Occipital lobe (tissue), 2 donors: ENCODE measurements around the gene ACSF2. TPM values are rescaled to one million over a fixed set of nuclear protein-coding genes. Genes with fewer than 3 reads are reported as not detected.

Source experiments
- DNase-seq: peaks from one replicate; lab custom pipeline; 2025; lab: John Stamatoyannopoulos, UW
- total RNA-seq: library from RNA; depleted of rRNA; stranded (reverse); fragments of >200 nt; gene quantifications from one replicate; pipeline ENCODE4 v1.2.3, GENCODE V29; 2014

Gene ACSF2
- total RNA-seq, 1 donor from 2014 or later: 1.9 TPM

DNA sequence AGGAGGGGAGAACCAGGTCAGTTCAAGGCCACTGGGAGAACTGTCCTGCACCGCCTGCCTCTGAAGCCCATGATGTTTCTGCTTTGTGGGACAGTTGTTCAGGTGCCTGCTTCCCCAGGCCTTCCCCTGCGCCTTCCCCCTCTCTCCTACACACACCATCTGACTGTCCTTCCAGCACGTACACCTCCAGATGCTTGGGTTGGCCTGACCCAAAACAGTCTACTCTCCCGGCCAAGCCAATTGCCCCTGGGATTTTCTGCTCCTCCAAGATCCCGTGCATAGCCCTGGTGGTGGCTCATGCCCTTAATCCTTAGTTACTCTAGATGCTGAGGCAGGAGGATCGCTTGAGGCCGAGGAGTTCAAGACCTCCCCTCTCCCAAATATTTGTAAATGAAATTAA lies 52.0 kb downstream of the ACSF2 start:
- DNase-seq: no peak

DNA sequence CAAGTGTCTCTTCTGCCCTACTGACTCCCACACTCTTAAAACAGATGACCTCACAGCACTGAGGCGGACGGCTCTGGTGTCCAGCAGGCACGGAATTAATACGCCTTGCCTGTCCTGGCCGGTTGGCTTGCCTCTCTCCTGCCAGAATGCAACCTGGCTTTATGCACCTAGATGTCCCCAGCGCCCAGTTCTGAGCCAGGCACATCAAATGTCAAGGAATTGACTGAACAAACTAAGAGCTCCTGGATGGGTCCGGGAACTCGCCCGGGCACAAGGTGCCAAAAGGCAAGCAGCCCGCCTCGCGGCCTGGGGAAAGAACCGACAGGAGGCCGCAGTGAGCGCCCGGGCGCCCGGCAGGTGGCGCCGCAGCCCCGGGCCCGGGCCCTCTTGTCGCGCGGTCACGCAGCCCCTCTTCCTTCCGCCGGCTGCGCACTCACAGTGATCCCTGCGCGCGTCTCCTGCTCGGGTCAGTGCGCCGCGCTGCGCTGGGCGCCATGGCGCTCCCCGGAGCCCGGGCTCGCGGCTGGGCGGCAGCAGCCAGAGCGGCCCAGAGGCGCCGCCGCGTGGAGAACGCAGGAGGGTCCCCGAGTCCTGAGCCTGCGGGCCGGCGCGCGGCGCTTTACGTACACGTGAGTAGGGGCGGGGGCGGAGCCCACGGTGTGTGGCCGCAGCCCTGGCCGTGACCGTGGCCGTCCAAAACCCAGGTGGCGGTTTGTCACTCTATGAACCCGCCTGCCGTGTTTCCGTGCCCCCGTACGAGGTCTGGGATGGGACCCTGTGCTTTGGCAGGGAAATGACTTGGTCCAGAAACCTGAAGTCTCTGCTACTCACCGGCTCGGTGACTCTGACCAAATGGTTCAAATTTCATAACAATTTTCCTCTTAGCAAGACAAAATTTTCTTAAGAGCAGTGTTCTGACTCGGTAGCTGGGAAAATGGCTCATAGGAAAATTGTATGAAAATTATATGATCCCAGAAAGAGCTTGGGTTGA lies 52.7 kb downstream of the ACSF2 start, which contains the start of gene RSAD1:
TSS of gene RSAD1 (plus strand) at position 470 of the 991 bp plus-strand sequence. CDS start at position 495, 25 bp downstream.
- DNase-seq: peak; percentile 79

DNA sequence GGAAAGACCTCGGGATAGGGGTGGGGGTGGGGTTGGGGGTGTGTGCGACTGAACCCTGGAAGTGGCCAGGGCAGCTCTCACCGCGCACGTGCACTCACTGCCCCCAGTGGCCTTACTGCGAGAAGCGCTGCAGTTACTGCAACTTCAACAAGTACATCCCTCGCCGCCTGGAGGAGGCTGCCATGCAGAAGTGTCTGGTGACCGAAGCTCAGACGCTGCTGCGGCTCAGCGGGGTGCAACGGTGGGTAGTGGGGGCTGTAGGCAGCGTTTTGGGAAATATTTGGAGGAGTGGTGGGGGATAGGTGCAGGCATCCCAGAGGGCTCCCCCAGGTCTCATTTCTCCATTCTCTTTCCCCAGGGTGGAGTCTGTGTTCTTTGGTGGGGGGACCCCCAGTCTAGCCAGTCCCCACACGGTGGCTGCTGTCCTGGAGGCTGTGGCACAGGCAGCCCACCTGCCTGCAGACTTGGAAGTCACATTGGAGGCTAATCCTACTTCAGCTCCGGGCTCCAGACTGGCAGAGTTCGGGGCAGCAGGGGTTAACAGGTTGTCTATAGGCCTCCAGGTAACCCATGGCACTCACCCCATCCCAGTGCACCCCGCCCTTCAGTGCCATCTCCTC lies 53.6 kb downstream of the ACSF2 start:
- no peak for DNase-seq

DNA sequence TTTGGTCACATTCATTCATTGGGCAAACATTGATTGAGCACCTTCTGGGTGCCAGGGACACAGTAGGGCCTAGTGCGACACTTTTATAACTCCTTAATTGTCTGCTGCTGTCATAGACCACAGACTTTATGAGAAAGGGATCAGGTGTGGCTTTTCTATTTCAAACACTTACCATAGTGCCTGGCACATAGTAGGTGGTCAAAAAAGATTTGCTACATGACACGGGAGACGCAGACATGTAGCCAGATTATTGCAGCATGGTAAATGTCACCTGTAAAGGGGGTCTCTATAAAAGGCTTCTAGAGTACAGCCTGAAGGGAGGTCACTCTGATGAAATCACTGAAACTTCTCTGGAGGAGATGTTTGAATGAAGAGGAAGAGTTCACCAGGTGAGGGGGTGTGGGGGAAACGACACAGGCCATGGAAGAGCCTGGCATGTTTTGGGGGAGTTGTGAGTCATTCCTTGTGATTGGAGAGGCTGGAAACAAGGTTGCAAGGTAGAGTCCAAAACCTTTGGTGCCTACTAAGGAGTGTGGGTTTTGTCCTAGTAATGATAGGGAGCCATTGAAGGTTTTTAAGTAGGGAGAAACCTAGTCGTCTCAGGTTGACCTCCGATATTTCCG lies 54.2 kb downstream of the ACSF2 start:
- no peak for DNase-seq

DNA sequence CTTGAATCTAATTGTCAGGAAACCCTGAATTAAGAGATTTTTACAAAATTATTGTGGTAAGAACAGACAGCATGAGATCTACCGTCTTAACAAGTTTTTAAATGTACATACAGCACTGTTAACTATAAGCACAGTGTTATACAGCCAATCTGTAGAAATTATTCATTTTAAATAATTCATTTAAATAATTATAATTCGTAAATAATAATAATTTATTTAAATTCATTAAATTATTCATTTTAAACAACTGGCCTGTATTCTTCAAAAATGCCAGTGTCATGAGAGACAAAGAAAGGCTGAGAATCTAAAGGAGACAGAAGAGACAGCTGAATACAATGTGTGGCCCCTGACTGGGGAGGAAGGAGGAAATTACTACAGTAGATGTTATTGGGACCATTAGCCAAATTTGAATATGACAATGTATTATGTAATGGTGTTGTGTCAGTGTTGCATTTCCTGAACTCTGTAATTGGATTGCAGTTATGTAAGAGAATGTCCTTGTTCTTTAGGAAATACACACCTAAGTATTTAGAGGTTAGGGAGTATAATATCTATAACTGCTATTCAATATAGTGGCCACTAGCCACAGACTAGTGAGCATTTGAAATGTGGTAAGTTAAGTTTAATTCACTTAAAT lies 55.0 kb downstream of the ACSF2 start:
- DNase-seq: no peak

DNA sequence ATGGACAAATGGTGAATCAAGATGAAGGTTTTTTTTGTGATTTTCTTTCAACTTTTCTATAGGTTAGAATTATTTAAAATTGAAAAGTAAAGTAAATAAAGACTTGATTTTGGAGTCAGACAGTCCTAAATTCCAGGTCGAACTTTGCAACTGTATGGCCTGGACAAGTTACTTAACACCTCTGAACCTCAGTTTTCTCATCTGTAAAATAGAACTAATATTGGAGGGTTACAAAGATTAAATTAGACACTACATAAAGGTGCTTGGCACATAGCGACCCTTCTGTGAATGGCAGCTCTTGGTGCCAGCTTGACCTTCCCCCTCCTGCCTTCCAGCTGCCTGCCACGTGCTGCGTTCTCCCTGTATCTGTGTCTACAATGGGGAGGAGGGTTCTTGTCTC lies 55.6 kb downstream of the ACSF2 start:
- no peak for DNase-seq

DNA sequence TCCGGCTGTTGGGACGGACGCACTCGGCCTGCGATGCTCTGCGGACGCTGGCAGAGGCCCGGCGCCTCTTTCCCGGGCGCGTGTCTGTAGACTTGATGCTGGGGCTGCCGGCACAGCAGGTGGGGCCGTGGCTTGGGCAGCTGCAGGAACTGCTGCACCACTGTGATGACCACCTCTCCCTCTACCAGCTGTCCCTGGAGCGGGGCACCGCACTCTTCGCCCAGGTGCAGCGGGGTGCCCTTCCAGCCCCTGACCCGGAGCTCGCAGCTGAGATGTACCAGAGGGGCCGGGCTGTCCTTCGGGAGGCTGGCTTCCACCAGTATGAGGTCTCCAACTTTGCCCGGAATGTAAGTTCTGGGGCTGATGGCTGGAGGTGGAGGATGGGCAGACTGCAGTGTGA lies 56.1 kb downstream of the ACSF2 start:
- DNase-seq: no peak

DNA sequence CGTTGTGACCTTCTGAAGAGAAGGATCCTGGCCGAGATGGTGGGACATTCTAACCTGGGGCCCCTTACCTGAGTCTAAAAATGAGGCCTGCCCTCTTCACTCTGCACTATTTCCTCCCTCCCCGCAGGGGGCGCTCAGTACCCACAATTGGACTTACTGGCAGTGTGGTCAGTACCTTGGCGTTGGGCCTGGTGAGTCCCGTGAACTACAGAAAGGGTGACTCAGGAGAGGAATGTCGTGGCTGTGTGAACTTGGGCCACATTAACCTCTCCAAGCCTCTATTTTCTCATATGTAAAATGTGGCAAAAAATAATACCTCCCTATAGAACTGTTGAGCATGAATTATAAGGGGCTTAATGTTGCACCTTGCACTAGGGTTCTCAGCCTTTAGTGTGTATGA lies 56.5 kb downstream of the ACSF2 start:
- peak; percentile 80 for DNase-seq

DNA sequence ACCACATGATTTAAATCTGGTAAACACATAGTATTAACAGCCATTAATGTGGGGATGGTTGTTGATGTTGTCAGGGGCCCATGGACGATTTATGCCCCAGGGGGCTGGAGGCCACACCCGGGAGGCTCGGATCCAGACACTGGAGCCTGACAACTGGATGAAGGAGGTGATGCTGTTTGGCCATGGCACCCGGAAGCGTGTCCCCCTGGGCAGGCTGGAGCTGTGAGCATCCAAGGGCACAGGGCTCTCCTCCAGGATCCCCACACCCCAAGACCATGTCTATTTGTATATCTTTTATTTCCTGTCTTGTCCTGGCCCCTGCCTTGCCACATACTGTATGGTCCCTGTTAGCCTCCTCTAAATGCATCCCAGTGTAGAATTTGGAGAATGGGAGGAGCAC lies 57.2 kb downstream of the ACSF2 start:
- DNase-seq: no peak

DNA sequence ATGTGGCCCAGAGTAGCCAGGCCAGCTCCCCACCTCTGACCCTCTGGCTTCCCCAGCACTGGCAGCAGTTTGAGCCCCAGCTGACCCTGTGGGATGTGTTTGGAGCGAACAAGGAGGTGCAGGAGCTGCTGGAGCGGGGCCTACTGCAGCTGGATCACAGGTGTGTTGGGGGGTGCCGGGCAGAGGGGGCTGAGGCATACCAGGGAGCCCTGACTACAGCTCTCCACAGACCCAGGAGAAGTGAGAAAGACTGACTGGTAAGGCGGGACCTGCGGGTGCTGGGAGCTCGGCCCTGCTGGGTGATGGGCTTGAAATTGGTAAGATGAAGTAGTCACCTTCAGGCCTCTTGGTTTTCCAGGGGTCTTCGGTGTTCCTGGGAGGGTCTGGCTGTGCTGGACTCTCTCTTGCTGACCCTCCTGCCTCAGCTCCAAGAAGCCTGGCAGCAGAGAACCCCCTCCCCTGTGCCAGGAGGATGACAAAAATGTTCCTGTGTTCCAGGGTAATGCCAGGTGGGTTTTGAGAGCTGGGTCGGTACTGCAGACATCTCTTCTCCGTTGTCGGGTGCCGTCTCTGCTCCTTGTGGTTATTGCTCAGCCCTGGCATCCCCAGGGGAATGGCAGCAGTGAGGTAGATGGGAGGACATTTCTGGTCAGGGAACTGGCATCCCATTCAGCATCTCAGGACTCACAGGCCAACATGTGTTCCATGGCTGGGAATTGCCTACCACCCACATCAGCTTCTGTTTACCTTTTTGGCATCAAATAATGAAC lies 58.6 kb downstream of the ACSF2 start:
- no peak for DNase-seq

DNA sequence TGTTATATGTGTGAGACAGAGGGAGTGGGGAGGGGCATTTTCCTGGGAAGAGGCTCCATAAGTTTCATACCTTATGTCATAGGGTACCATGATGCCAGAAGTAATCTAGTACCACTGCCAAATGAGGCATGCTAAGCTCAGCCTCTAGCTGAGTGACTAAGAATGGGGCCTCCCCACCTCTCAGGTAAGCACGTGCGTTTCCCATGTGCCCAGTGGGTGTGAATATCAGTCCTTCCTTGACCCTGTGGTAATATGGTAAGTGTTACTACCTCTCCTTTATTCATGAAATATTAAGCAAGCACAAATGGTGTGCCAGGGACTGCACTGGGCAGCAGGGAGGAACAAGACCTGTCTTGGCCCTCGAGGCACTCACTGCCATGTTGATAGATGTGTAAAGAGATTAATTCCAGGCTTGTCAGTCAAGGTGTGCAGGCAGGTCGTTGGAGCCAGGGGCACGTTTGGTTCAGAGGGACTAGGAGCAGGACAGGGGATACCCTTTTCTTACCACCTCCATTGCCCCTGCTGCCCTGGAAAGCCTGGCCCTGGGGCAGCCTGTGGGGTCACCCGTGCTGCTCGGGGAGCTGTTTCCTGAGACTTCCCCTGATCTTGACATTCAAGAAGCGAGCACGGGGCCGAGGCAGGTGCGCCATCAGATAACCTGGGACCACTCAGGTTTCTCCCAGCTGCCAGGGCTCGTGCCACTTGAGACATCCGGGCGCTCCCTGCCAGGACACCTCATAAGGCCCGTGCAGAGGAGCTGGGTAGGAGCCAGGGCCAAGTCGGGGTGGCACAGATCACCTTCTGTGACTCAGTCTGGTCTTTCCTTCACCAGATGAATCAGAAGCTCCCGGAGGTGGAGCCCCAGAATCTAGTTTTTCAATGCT lies 61.4 kb downstream of the ACSF2 start:
- no peak for DNase-seq

DNA sequence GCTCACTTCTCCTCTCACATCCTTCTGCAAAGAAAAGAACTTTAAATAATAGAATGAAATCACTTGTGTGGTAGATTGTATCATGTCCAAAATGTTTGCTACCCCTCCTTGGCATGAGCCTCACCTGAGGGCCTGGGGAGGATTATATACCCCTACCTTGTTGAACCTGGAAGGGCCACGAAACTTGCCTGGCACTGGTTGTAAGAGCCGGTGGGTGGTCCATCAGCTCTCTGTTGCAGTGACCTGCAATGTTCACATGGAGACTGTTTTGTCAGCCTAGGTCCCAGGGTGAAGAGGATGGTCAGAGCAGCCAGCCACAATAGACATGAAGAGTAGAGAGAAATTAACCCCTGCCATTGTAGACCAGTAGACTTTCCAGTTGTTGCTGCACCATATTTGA lies 62.9 kb downstream of the ACSF2 start:
- no peak for DNase-seq

DNA sequence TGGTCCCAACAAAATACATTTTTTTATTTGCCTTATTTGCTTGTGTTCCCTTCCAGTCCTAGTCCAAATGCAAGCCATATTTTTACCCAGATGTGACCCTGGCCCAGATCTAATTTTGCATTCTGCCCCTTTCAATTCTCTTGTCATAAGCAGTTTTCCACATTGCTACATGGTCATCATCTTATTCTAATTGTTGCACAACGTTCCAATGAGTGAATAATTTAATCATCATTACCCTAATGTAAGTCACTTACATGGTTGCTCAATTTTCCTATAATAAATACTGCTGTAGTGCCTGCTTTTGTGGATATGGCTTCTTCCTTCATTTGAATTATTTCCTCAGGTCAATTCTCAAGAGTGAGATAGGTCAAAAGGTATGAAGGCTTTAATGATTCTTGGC lies 65.5 kb downstream of the ACSF2 start:
- no peak for DNase-seq

DNA sequence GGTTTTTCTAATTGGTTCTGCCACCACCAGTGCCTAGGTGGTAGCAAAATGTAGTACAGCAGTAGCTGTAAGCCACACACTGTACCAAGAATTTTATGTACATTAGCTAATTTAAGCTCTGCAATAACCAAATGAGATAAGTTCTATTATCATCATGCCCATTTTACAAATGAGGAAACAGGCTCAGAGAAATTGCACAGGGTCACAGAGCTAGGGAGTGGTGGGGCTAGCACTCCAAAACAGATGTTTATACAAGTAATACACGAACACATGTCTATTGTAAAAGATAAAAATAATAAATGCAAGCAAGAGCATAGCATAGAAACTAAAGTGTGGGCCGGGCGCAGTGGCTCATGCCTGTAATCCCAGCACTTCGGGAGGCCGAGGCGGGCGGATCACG lies 66.2 kb downstream of the ACSF2 start:
- no peak for DNase-seq

DNA sequence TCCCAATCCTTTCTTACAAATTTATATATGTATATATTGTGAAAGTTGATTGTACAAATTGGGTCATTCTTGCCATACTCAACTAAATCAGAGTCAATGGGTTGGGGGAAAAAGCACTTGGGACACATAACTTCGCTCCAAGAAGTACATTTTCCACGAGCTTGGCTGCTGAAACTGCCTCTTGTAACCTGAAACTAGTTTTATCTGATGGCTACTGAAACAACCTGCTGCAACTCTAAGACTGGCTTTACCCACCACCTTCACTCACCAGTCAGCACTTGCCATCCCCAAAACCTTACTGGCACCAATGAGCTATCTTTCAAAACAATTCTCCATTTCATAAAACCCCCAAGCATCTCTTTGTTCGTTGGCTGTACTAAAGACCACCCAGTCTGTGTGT lies 67.7 kb downstream of the ACSF2 start:
- DNase-seq: no peak

DNA sequence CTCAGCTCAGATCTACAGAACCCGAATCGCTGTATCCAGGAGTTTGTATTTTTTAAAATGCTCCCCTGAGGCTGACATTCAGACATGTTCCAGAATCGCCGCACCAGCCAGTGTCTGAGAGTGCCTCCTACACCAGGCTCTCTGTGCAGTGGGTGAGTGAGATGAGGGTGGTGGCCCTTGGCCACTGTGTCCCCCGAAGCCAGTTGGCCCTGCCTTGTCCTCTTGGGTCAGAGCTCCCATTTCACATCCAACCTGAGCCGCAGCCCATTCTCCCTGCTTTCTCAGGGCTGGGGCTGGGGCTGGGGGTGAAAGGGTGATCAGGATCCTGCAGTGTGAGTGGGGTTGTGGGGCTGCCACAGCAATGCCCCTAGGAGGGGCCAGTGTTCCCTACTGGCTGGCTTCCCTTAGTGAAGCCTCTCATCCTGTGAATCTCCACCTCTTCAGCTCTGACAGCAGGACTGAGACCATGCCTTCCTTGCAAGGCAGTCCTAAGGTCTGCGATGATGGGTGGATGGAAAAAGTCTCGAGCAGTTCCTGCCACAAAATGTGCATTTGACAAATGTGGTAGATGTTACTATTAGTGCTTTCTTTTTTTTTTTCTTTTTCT lies 69.3 kb downstream of the ACSF2 start:
- no peak for DNase-seq

DNA sequence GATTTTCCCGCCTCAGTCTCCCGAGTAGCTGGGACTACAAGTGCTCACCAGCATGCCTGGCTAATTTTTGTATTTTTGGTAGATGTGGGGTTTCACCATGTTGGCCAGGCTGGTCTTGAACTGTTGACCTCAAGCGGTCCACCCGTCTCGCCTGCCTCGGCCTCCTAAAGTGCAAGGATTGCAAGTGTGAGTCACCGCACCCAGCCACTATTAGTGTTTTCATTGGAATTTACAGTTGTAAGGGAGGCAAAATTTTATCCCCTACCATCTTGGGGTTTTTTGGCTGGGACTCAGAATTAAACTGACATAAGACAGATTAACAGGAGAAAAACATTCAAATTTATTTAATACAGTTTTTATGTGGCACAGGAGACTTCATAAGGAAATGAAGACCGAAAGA lies 69.9 kb downstream of the ACSF2 start:
- no peak for DNase-seq

DNA sequence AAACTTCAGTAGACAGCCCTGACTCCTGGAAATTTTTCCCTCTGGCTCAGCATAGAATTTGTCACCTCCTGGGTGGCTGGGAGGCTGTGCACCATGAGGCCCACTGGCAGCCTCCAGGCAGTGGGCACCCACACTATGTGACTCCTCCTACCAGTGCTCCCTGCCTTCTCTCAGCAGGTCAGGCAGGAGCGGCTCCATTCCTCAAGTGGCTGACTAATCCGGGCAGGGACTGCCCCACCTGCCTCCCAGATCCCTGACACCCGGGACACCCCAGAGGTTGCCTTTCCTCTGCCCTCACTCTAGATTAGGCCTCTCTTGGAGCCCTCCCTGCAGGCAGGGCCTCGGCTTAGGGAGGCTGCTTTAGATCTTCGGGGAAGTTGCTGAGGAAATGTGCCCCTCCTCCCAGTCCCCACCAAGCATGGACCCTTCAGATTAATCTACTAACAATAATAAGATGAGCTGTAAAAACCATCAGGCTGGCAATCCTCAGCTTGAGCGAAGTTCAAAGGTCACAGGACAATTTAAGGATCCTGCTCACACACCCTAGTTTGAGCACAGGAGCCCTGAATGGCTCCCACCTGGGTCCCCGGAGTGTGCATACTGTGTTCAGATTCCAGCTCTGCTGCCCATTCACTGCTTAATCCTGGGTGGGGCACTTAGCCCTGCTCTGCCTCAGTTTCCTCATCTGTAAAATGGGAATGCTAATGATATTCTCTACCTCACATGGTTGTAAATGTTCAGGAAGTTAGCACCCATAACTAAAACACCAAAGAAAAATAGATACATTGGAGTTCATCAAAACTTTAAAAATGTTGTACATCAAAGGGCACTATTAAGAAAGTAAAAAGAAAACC lies 72.2 kb downstream of the ACSF2 start:
- DNase-seq: no peak

DNA sequence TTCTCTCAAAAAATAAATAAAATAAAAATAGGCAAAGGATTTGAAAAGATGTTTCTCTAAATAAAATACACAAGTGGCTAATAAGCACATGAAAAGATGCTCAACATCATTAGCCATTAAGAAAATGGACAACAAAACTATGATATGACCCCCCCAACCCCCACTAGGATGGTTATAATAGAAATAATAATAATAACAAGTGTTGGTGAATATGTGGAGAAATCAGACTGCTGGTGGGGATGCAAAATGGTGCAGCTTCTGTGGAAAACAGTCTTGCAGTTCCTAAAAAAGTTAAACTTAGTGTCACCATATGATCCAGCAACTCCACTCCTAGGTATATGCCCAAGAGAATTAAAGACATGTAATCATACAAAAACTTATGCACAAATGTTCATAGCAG lies 73.3 kb downstream of the ACSF2 start:
- no peak for DNase-seq
